ENCODE results near the gene UBR2. TPM values are rescaled to one million over a fixed set of nuclear protein-coding genes. Genes with fewer than 3 reads are reported as not detected.

The UBR2 gene
- total and polyA plus RNA-seq, 2 of the 4 experiments (the other 2 are of a cell fraction), result 7.7 to 32.3 TPM

DNA sequence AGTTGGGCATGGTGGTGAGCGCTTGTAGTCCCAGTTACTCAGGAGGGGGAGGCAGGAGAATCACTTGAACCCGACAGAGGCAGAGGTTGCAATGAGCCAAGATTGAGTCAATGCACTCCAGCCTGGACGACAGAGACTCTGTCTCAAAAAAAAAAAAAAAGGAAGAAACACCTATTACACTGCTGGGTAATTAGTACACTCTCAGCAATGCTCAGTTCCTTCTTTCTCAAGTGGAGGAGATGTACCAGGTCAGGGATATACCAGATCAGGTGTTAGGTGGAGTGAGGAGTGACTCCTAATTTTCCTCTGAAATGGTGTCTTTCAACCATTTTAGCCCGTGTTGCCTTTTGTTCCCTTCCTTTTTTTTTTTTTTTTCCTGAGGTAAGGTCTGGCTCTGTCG is 30.0 kb upstream of the UBR2 start:
- no peak overlapping the region for H2BK20ac ChIP-seq (ENCODE audit: low read depth, low read length)
- H2AK9ac ChIP-seq (replicated peaks; ENCODE audit: low read depth, low read length, poor library complexity), result no peak overlapping the region
- intact Hi-C loops (cut with micrococcal nuclease) (loop anchor here (2.0 kb wide), 1 partner anchor 83 kb away; the partner anchor contains the start of gene TRERF1), in situ Hi-C loops (cut with MboI; ENCODE audit: low sequenced_read_pairs) (no loop called here), dilution Hi-C loops (cut with HindIII; ENCODE audit: low sequenced_read_pairs, unreplicated experiment) (no loop called here)
- H3K4me3 ChIP-seq (ENCODE audit: insufficient read depth, low read depth, low read length), result no peak overlapping the region
- no peaks in the 10 kb centered on the region for H3K79me1 ChIP-seq (ENCODE audit: low read depth in 1 of 2, low read length in 2 of 2)
- ChIA-PET POLR2A (ENCODE audit: unreplicated experiment) (no interaction called here), CTCF (interaction anchor here (0.6 kb wide), 1 partner anchor 173 kb away, joined by 3 read pairs; no protein-coding TSS in a partner anchor)
- no peak overlapping the region for H2BK15ac ChIP-seq (ENCODE audit: low read depth, low read length)
- no peak overlapping the region for H3K27ac ChIP-seq (ENCODE audit: insufficient read depth, low read length)
- no peak overlapping the region for H3K56ac ChIP-seq (ENCODE audit: extremely low read depth, insufficient read depth, low read length)
- no peaks in the 10 kb centered on the region for H3K9me1 ChIP-seq (ENCODE audit: insufficient read depth, low read length)
- no peak overlapping the region for H3K4me2 ChIP-seq (ENCODE audit: low read depth, low read length)
- no peak for TF ChIP-seq RFX5 (IDR thresholded peaks at IDR 0.05; ENCODE audit: low read depth, low read length)
- TF ChIP-seq, protein P1, sequence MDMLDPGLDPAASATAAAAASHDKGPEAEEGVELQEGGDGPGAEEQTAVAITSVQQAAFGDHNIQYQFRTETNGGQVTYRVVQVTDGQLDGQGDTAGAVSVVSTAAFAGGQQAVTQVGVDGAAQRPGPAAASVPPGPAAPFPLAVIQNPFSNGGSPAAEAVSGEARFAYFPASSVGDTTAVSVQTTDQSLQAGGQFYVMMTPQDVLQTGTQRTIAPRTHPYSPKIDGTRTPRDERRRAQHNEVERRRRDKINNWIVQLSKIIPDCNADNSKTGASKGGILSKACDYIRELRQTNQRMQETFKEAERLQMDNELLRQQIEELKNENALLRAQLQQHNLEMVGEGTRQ (IDR thresholded peaks at IDR 0.05; ENCODE audit: low read depth, low read length), result no peak
- TF ChIP-seq SMC3 (IDR thresholded peaks at IDR 0.05; ENCODE audit: low read depth, low read length), result no peak
- no peak for TF ChIP-seq MAFK (IDR thresholded peaks at IDR 0.05; ENCODE audit: low read depth, low read length)
- TF ChIP-seq NFE2L2 (IDR thresholded peaks at IDR 0.05; ENCODE audit: low read depth, low read length), result no peak
- TF ChIP-seq, protein P2, sequence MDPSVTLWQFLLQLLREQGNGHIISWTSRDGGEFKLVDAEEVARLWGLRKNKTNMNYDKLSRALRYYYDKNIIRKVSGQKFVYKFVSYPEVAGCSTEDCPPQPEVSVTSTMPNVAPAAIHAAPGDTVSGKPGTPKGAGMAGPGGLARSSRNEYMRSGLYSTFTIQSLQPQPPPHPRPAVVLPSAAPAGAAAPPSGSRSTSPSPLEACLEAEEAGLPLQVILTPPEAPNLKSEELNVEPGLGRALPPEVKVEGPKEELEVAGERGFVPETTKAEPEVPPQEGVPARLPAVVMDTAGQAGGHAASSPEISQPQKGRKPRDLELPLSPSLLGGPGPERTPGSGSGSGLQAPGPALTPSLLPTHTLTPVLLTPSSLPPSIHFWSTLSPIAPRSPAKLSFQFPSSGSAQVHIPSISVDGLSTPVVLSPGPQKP (IDR thresholded peaks at IDR 0.05; ENCODE audit: borderline replicate concordance, low read depth, low read length), result no peak
- TF ChIP-seq RAD21 (IDR thresholded peaks at IDR 0.05; ENCODE audit: low read length), result no peak
- TF ChIP-seq FOS (IDR thresholded peaks at IDR 0.05; ENCODE audit: low read depth, low read length), result no peak
- no peak for TF ChIP-seq CEBPB (IDR thresholded peaks at IDR 0.05; ENCODE audit: low read depth, low read length)
- TF ChIP-seq BHLHE40 (IDR thresholded peaks at IDR 0.05; ENCODE audit: low read depth, low read length), result no peak
- TF ChIP-seq CHD1 (IDR thresholded peaks at IDR 0.05; ENCODE audit: low read depth, low read length), result no peak
- no peak for TF ChIP-seq MAZ (IDR thresholded peaks at IDR 0.05; ENCODE audit: borderline replicate concordance, low read depth, low read length)
- no peak for TF ChIP-seq RCOR1 (IDR thresholded peaks at IDR 0.05; ENCODE audit: insufficient replicate concordance, low read length)
- no peak for TF ChIP-seq POLR2A (IDR thresholded peaks at IDR 0.05; ENCODE audit: low read depth, low read length)
- TF ChIP-seq MXI1 (IDR thresholded peaks at IDR 0.05; ENCODE audit: borderline replicate concordance, low read depth, low read length), result no peak
- TF ChIP-seq CTCF (conservative IDR thresholded peaks at IDR 0.05; ENCODE audit: low read depth, low read length), result no peak
- H3K27me3 ChIP-seq (ENCODE audit: control insufficient read depth, insufficient read depth, low read length), result no peaks in the 10 kb centered on the region
- no peak overlapping the region for H3K23ac ChIP-seq (ENCODE audit: low read depth, low read length)
- H2BK5ac ChIP-seq (ENCODE audit: low read depth, low read length, poor library complexity, severe bottlenecking), result no peak overlapping the region
- no peak overlapping the region for H3K18ac ChIP-seq (ENCODE audit: low read depth, low read length)
- no peak for DNase-seq
- H2AFZ ChIP-seq (replicated peaks; ENCODE audit: low read length, poor library complexity), result no peak overlapping the region
- 100% methylated on average over 1 of the region's 5 CpGs; no CpG with 5 or more reads in 1 of the 2 experiments for WGBS, 2 experiments (ENCODE audit: extremely low coverage in 2 of 2, insufficient read length in 1 of 2)
- H3K4ac ChIP-seq (ENCODE audit: low read depth, low read length), result no peak overlapping the region
- H4K91ac ChIP-seq (ENCODE audit: insufficient read depth, low read depth, low read length), result no peak overlapping the region
- no peak for ATAC-seq (ENCODE audit: low read depth)
- H3K36me3 ChIP-seq (ENCODE audit: control insufficient read depth, insufficient read depth, low read length), result no peaks in the 10 kb centered on the region
- no peak overlapping the region; the same call in 1 of the 2 replicates for H2AK5ac ChIP-seq (ENCODE audit: low read depth, low read length)
- no peak overlapping the region for H4K8ac ChIP-seq (ENCODE audit: low read depth in 2 of 2, low read length in 2 of 2)
- H3K9ac ChIP-seq (ENCODE audit: low read depth, low read length), result no peak overlapping the region
- H4K20me1 ChIP-seq (ENCODE audit: insufficient read depth, low read length), result no peaks in the 10 kb centered on the region
- no TSS peak for BruUV-seq (replicated peaks)
- no peak overlapping the region for H2BK120ac ChIP-seq (ENCODE audit: low read depth, low read length)
- H3K9me3 ChIP-seq (ENCODE audit: control insufficient read depth, insufficient read depth, low read length), result no peaks in the 10 kb centered on the region
- no peaks in the 10 kb centered on the region for H3K4me1 ChIP-seq (ENCODE audit: control insufficient read depth, insufficient read depth, low read length)
- no peak overlapping the region for H4K5ac ChIP-seq (ENCODE audit: low read depth, low read length)
- H3K14ac ChIP-seq (replicated peaks; ENCODE audit: low read depth, low read length), result no peak overlapping the region
